DOHH2 (cell line): ENCODE data around the gene GGT6.

ENCODE experiments used
- CTCF ChIP-seq: fragments of 200-600 bp; sonication (generic); IDR thresholded peaks from one replicate; pipeline ENCODE4 v1.5.1; 2014; ENCODE audit warnings: antibody characterized with exemption, mild to moderate bottlenecking, low read depth, low read length; ENCODE audit not compliant: poor library complexity, severe bottlenecking
- EZH2phosphoT487 ChIP-seq: fragments of 200-600 bp; sonication (generic); IDR thresholded peaks from 2 replicates; pipeline ENCODE4 v1.6.1; 2017; ENCODE audit warnings: borderline replicate concordance, mild to moderate bottlenecking, antibody characterized with exemption, low read length, moderate library complexity, mixed read lengths

- TF ChIP-seq CTCF (no peak), EZH2phosphoT487 (no peak)
Measured at GRCh38 chr17:4584917-4585637, 24.7 kb upstream of the GGT6 start.
